ENCODE results near the gene TUBB3. TPM values are rescaled to one million over a fixed set of nuclear protein-coding genes. Genes with fewer than 3 reads are reported as not detected.

The TUBB3 gene
- total and polyA plus RNA-seq, 2 of the 4 experiments (the other 2 are of a cell fraction) = 311 to 410 TPM

DNA sequence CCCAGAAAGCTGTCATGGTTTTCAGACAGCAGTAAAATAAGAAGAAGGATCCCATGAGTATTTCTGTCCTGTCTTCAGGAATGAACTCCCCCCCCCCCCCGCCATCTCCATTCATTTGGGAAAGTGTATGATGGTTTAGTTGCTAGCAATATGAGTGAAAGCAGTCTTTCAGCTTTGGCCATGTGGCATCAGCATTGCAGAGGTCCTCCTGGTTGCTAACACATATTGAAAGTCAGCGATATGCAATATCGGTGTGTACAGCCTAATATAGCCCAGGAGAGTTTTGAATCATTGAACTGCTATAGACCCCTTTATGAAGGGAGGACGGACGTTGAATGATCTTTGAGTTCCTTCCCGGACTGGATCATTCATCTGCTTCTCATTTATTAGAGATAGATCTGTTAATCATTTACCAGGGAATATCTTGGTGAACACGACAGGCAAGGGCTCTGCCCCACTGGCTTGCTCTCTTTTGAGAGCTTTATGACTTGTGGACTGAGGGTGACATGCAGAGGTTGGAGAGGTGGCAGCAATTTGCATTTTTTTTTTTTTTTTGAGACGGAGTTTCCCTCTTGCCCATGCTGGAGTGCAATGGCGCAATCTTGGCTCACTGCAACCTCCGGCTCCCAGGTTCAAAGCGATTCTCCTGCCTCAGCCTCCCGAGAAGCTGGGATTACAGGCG, 50.7 kb downstream of the TUBB3 start (continued):
- TF ChIP-seq, protein P1, sequence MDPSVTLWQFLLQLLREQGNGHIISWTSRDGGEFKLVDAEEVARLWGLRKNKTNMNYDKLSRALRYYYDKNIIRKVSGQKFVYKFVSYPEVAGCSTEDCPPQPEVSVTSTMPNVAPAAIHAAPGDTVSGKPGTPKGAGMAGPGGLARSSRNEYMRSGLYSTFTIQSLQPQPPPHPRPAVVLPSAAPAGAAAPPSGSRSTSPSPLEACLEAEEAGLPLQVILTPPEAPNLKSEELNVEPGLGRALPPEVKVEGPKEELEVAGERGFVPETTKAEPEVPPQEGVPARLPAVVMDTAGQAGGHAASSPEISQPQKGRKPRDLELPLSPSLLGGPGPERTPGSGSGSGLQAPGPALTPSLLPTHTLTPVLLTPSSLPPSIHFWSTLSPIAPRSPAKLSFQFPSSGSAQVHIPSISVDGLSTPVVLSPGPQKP (IDR thresholded peaks at IDR 0.05; ENCODE audit: borderline replicate concordance, low read depth, low read length) = no peak

DNA sequence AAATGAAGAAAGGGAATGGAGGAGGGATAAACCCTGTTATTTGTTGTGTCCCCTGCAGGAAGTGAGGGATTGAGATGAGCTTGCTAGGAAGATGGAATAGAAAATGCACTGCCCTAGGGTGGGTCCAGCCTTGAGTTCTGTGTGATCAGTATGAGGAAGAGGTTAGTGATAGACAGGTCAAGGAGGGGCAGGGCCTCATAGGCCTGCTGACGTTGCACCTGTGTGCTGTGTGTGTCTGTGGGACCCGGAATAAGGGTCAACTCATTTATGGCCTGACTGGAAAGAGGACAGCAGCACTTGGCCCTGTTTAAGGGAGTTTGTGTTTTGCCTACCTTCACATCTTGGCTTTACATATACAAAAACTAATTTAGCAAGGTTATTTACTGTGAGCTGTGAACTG, 51.7 kb downstream of the TUBB3 start:
- H3K36me3 ChIP-seq (ENCODE audit: control insufficient read depth, insufficient read depth, low read length) = peaks cover 20% of the 10 kb centered on the region
- H3K4me2 ChIP-seq (ENCODE audit: low read depth, low read length) = no peak overlapping the region
- no peak overlapping the region for H2AK5ac ChIP-seq (ENCODE audit: low read depth, low read length)
- H3K14ac ChIP-seq (replicated peaks; ENCODE audit: low read depth, low read length) = no peak overlapping the region
- H2AK9ac ChIP-seq (replicated peaks; ENCODE audit: low read depth, low read length, poor library complexity) = no peak overlapping the region
- H4K8ac ChIP-seq (ENCODE audit: low read depth in 2 of 2, low read length in 2 of 2) = no peak overlapping the region
- H3K56ac ChIP-seq (ENCODE audit: extremely low read depth, insufficient read depth, low read length) = no peak overlapping the region
- in situ Hi-C loops (cut with MboI; ENCODE audit: low sequenced_read_pairs) = loop anchor here (5.0 kb wide), 1 partner anchor 47 kb away; no protein-coding TSS in a partner anchor
- peaks cover 2% of the 10 kb centered on the region; the same call in 1 of the 2 replicates for H3K9me3 ChIP-seq (ENCODE audit: control insufficient read depth, insufficient read depth, low read length)
- no peak overlapping the region for H3K27ac ChIP-seq (ENCODE audit: insufficient read depth, low read length)
- H3K9ac ChIP-seq (ENCODE audit: low read depth, low read length) = no peak overlapping the region
- dilution Hi-C loops (cut with HindIII; ENCODE audit: low sequenced_read_pairs, unreplicated experiment) = no loop called here
- no peak for ATAC-seq (ENCODE audit: low read depth)
- no peak for DNase-seq
- peaks cover 51 to 76% of the 10 kb centered on the region in 2 experiments for H3K79me1 ChIP-seq (ENCODE audit: low read depth in 1 of 2, low read length in 2 of 2)
- no peak overlapping the region for H2BK5ac ChIP-seq (ENCODE audit: low read depth, low read length, poor library complexity, severe bottlenecking)
- ChIA-PET POLR2A (ENCODE audit: unreplicated experiment) (no interaction called here), CTCF (no interaction called here)
- no peak overlapping the region for H3K18ac ChIP-seq (ENCODE audit: low read depth, low read length)
- H3K4ac ChIP-seq (ENCODE audit: low read depth, low read length) = no peak overlapping the region
- H4K5ac ChIP-seq (ENCODE audit: low read depth, low read length) = no peak overlapping the region
- H3K4me3 ChIP-seq (ENCODE audit: insufficient read depth, low read depth, low read length) = no peak overlapping the region
- peaks cover 9% of the 10 kb centered on the region for H3K4me1 ChIP-seq (ENCODE audit: control insufficient read depth, insufficient read depth, low read length)
- H2BK15ac ChIP-seq (ENCODE audit: low read depth, low read length) = no peak overlapping the region
- no peaks in the 10 kb centered on the region for H3K27me3 ChIP-seq (ENCODE audit: control insufficient read depth, insufficient read depth, low read length)
- H4K91ac ChIP-seq (ENCODE audit: insufficient read depth, low read depth, low read length) = no peak overlapping the region
- H2AFZ ChIP-seq (replicated peaks; ENCODE audit: low read length, poor library complexity) = no peak overlapping the region
- no CpG with 5 or more reads among the region's 2 CpGs for WGBS, 2 experiments (ENCODE audit: extremely low coverage in 2 of 2, insufficient read length in 1 of 2)
- H3K23ac ChIP-seq (ENCODE audit: low read depth, low read length) = no peak overlapping the region
- BruUV-seq (replicated peaks) = no TSS peak
- no peak overlapping the region for H2BK120ac ChIP-seq (ENCODE audit: low read depth, low read length)
- peaks cover 4% of the 10 kb centered on the region for H4K20me1 ChIP-seq (ENCODE audit: insufficient read depth, low read length)
- no peak overlapping the region for H2BK20ac ChIP-seq (ENCODE audit: low read depth, low read length)
- H3K9me1 ChIP-seq (ENCODE audit: insufficient read depth, low read length) = peaks cover 14% of the 10 kb centered on the region; the same call in 1 of the 2 replicates
- intact Hi-C loops (cut with micrococcal nuclease) = no loop called here
- no peak for TF ChIP-seq RCOR1 (IDR thresholded peaks at IDR 0.05; ENCODE audit: insufficient replicate concordance, low read length)
- no peak for TF ChIP-seq FOS (IDR thresholded peaks at IDR 0.05; ENCODE audit: low read depth, low read length)
- TF ChIP-seq, protein P2, sequence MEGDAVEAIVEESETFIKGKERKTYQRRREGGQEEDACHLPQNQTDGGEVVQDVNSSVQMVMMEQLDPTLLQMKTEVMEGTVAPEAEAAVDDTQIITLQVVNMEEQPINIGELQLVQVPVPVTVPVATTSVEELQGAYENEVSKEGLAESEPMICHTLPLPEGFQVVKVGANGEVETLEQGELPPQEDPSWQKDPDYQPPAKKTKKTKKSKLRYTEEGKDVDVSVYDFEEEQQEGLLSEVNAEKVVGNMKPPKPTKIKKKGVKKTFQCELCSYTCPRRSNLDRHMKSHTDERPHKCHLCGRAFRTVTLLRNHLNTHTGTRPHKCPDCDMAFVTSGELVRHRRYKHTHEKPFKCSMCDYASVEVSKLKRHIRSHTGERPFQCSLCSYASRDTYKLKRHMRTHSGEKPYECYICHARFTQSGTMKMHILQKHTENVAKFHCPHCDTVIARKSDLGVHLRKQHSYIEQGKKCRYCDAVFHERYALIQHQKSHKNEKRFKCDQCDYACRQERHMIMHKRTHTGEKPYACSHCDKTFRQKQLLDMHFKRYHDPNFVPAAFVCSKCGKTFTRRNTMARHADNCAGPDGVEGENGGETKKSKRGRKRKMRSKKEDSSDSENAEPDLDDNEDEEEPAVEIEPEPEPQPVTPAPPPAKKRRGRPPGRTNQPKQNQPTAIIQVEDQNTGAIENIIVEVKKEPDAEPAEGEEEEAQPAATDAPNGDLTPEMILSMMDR (conservative IDR thresholded peaks at IDR 0.05; ENCODE audit: low read depth, low read length) = no peak
- no peak for TF ChIP-seq SMC3 (IDR thresholded peaks at IDR 0.05; ENCODE audit: low read depth, low read length)
- TF ChIP-seq CHD1 (IDR thresholded peaks at IDR 0.05; ENCODE audit: low read depth, low read length) = no peak
- TF ChIP-seq NFE2L2 (IDR thresholded peaks at IDR 0.05; ENCODE audit: low read depth, low read length) = no peak
- TF ChIP-seq MXI1 (IDR thresholded peaks at IDR 0.05; ENCODE audit: borderline replicate concordance, low read depth, low read length) = no peak
- TF ChIP-seq BHLHE40 (IDR thresholded peaks at IDR 0.05; ENCODE audit: low read depth, low read length) = no peak
- TF ChIP-seq, protein P3, sequence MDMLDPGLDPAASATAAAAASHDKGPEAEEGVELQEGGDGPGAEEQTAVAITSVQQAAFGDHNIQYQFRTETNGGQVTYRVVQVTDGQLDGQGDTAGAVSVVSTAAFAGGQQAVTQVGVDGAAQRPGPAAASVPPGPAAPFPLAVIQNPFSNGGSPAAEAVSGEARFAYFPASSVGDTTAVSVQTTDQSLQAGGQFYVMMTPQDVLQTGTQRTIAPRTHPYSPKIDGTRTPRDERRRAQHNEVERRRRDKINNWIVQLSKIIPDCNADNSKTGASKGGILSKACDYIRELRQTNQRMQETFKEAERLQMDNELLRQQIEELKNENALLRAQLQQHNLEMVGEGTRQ (IDR thresholded peaks at IDR 0.05; ENCODE audit: low read depth, low read length) = no peak
- TF ChIP-seq MAFK (IDR thresholded peaks at IDR 0.05; ENCODE audit: low read depth, low read length) = no peak
- TF ChIP-seq CEBPB (IDR thresholded peaks at IDR 0.05; ENCODE audit: low read depth, low read length) = no peak
- TF ChIP-seq MAZ (IDR thresholded peaks at IDR 0.05; ENCODE audit: borderline replicate concordance, low read depth, low read length) = no peak

Data from IMR-90 (cell line).